Endometrial microvascular endothelial cells (primary cell): ENCODE measurements around the gene ZMYND8. TPM values are rescaled to one million over a fixed set of nuclear protein-coding genes. Genes with fewer than 3 reads are reported as not detected.
"Not testable (repeated sequence)": the region's sequence is repeated elsewhere in the genome, so short reads cannot be mapped to it uniquely, and the experiment has no call there.

Experiments
- in situ Hi-C: cut with HindIII; loops from 2 replicates; pipeline ENCODE4 v1.10.0; 2017; ENCODE audit warnings: low sequenced_read_pairs, low pct_unique_long_range_greater_than_20kb; ENCODE audit errors: inconsistent ontology term
- total RNA-seq: library from RNA; depleted of rRNA; stranded (reverse); fragments of >200 nt; gene quantifications from one replicate; pipeline ENCODE4 v1.2.3, GENCODE V29; 2015; ENCODE audit errors: inconsistent ontology term

ZMYND8 gene
- total RNA-seq, 1 donor from 2014 or later: 22.4 TPM

DNA sequence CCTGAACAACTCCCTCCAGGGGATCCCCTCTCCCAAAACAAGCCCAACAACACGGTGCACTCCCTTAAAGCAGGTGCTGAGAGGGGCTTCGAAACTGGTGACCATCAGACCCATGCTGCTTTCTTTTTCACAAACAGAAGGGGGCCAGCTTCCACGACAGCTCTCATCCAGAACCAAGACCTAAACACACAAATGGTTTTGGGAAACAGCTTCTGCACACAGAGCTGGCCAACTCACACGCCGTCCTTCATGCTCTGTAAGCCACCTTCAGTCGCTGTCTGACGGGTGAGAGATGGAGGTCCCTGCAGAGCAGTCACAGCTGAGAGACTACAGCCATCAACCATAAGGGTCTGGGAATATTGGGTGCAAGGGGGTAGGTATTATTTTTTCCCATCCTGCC, 76.3 kb downstream of the ZMYND8 start:
- in situ Hi-C loops: no loop called here

GRCh38 chr20:47278907-47279348, 77.6 kb downstream of the ZMYND8 start:
- in situ Hi-C loops: loop anchor here (10.0 kb wide), 1 partner anchor 106 kb away; no protein-coding TSS in a partner anchor

DNA sequence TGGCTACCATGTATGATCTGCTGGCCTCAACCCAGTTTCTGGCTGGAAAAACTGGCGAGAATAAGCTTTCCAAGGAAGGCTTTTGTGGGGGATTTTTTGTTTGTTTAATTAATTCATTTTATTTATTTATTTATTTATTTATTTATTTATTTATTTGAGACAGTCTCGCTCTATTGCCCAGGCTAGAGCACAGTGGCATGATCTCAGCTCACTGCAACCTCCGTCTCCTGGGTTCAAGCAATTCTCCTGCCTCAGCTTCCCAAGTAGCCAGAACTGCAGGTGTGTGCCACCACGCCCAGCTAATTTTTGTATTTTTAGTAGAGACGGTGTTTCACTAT, 79.0 kb downstream of the ZMYND8 start:
- in situ Hi-C loops: loop anchor here (10.0 kb wide), 1 partner anchor 107 kb away; no protein-coding TSS in a partner anchor

- in situ Hi-C loops: loop anchor here (10.0 kb wide), 1 partner anchor 108 kb away; no protein-coding TSS in a partner anchor
Observed at GRCh38 chr20:47276851-47277534, 79.5 kb downstream of the ZMYND8 start.

DNA sequence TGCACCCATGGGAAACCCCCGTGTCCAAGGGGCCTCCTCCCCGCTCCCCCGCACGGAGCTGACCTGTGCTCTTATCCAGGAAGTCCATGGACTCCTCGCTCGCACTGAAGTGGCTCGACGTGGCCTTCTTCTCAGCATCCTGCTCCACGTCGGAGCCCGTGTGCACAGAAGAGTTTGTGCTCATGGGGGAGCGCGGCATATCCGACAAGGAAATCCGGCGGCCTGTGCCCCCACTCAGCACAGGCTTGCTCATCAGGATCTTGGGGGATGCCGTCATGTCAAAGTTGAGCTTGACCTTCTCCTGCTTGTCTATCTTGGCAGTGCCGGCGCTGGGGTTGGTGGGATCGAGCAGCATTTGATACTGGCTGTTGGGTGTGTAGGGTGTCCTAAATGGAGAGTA, 80.2 kb downstream of the ZMYND8 start:
- in situ Hi-C loops: loop anchor here (10.0 kb wide), 1 partner anchor 109 kb away; no protein-coding TSS in a partner anchor

- in situ Hi-C loops: loop anchor here (10.0 kb wide), 1 partner anchor 109 kb away; no protein-coding TSS in a partner anchor
Observed at GRCh38 chr20:47275548-47275947, 81.0 kb downstream of the ZMYND8 start.

- in situ Hi-C loops: loop anchor here (10.0 kb wide), 1 partner anchor 110 kb away; no protein-coding TSS in a partner anchor
Observed at GRCh38 chr20:47274401-47275108, 81.9 kb downstream of the ZMYND8 start.

GRCh38 chr20:47273591-47274235, 82.8 kb downstream of the ZMYND8 start:
- in situ Hi-C loops: loop anchor here (10.0 kb wide), 1 partner anchor 111 kb away; no protein-coding TSS in a partner anchor

GRCh38 chr20:47272893-47273590, 83.5 kb downstream of the ZMYND8 start:
- in situ Hi-C loops: loop anchor here (10.0 kb wide), 1 partner anchor 112 kb away; no protein-coding TSS in a partner anchor

DNA sequence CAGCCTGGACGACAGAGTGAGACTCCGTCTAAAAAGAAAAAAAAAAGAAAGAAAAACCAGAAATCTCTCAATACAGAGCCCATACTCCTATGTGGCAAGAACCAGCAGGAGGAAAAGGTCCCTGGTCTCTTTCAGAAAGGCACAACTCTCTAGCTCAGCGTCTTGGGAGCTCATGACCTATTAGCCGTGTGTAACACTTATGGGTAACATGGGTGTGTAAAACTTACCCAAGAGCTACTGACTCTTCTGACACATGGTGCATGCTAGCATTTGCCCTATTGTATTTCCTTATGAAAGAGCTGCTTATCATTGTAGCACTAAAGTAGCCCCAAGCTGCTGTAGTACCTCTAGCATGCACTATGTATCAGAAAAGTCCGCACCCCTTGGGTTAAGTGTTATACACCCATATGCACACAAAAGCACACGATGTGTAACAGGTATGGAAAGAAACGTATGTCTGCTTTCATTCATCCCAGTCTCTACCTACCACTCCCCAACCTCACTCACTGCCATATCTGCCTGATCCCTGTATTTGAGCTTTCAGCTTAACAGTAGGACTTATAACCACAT, 85.4 kb downstream of the ZMYND8 start:
- in situ Hi-C loops: loop anchor here (10.0 kb wide), 1 partner anchor 114 kb away; no protein-coding TSS in a partner anchor

DNA sequence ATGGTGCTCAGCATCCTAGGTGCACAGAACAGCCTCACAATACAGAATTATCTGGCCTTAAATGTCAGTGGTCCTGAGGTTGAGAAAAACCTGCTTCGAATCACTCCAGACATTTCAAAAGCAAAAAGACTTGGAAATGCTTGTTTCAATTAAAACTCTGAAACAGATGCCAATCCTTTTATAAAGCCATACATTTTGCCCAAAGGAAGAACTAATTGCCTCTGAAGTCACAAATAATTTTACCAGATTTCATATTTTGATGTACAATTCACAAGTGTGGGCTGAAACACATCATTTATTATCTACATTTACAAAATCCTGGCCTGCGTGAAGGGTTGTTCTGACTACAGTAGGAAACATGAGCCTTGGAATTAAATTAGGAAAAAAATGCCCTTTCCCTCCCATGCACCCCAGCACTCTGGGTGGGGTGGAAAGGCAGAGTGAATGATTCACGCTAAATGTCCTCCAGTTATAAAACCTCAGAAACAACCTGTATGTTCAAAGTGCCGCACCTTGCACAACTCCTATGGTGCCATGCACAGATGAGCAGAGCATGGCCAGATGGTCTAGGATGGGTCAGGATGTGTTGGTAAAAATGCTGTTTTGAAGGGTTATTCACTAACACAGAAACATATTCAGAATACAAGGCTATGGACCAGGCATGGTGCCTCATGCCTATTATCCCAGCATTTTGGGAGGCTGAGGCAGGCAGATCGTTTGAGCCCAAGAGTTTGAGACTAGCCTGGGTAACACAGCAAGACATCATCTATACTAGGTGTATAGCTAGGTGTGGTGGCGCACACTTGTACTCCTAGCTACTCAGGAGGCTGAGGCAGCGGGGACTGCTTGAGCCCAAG, 87.0 kb downstream of the ZMYND8 start:
- in situ Hi-C loops: loop anchor here (10.0 kb wide), 1 partner anchor 115 kb away; no protein-coding TSS in a partner anchor

DNA sequence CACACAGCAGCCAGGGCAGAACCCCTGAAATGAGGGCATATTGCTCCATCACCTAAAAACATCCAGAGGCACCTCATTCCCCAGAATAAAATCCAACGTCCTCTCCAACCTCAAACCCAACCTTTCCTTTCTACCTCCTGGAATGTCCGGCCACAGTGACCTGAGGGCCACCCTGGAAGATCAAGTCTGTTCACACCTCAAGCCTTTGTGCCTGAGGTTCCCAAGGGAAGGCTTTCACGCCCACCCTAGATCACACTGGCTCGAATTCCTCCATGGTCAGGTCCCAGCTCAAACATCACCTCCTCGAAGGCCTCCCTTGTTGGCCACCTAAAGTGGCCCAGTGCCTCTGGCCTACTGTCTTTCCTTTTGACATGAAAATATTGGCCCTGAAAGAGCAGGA, 88.9 kb downstream of the ZMYND8 start:
- in situ Hi-C loops: no loop called here

GRCh38 chr20:47266847-47267515, 89.5 kb downstream of the ZMYND8 start:
- in situ Hi-C loops: no loop called here

DNA sequence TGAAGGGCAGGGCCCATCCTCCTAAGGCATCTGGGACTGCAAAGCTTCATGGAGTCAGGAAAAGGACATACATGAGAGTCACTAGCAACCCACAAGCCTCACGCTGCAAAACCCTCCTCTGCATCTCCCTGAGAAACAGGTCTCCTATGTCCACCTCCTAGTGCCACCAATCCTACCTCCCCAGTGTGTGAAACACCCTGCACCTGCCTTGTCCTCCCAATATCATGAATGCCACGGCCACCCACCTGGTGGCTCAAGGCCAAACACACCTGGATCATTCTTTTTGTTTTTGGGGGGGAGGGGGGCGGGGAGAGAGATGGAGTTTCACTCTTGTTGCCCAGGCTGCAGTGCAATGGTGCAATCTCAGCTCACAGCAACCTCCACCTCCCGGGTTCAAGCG, 90.5 kb downstream of the ZMYND8 start:
- in situ Hi-C loops: no loop called here

DNA sequence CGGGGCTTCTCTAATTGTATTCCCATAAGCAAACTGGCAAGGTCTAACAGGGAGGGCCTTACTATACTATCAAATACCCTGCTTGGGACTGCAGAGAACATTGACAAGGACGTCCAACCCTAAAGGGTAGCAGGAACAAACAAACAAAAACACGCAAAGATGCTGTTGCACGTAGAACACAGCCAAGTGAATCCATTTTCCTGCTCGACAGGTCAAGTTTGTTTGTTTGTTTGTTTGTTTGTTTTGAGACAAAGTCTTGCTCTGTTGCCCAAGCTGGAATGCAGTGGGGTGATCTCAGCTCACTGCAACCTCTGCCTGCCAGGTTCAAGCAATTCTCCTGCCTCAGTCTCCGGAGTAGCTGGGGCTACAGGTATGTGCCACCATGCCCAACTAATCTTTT, 91.3 kb downstream of the ZMYND8 start:
- in situ Hi-C loops: no loop called here

DNA sequence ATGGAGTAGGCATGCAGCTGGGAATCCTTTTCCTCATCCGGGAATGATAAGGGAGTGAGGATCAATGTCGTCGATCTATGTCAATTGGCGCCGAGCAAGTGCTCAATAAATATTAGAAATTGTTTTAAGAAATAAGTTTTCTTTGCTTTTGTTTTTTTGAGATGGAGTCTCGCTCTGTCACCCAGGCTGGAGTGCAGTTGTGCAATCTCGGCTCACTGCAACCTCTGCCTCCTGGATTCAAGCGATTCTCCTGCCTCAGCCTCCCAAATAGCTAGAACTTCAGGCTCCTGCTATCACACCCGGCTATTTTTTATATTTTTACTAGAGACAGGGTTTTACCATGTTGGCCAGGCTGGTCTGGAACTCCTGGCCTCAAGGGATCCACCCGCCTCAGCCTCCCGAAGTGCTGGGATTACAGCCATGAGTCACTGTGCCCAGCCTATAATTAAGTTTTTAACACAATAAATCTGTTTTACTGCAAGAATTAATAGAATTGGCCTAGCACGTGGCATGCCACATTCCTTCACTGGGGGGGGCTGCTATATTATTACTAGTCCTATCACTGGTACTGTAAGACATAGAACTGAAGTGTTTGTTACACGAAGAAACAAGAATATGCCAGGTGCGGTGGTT, 92.2 kb downstream of the ZMYND8 start:
- in situ Hi-C loops: not testable (repeated sequence)
